Hepatocyte (in vitro differentiated cells): ENCODE measurements around the gene NOS1AP. TPM values are rescaled to one million over a fixed set of nuclear protein-coding genes. Genes with fewer than 3 reads are reported as not detected.
A peak's percentile ranks its signal among the peaks of the same experiment; 100 is the strongest.

ENCODE experiments used
- DNase-seq: peaks from one replicate; pipeline ENCODE4 v3.0.0-alpha.2; 2016; ENCODE audit warnings: low spot score
- H2AFZ ChIP-seq: fragments of 200-600 bp; sonication (generic); 2 replicates; pipeline ENCODE4 v1.6.0; 2016; ENCODE audit warnings: antibody characterized with exemption, mild to moderate bottlenecking
- H3K27ac ChIP-seq: fragments of 200-600 bp; sonication (generic); 2 replicates; pipeline ENCODE4 v1.5.1; 2016; ENCODE audit warnings: mild to moderate bottlenecking
- H3K27me3 ChIP-seq: fragments of 200-600 bp; sonication (generic); 2 replicates; pipeline ENCODE4 v1.6.1; 2016
- H3K36me3 ChIP-seq: fragments of 200-600 bp; sonication (generic); replicated peaks from 2 replicates; pipeline ENCODE4 v1.5.1; 2016; ENCODE audit warnings: low read depth; ENCODE audit not compliant: insufficient read depth
- H3K4me1 ChIP-seq: fragments of 200-600 bp; sonication (generic); 2 replicates; pipeline ENCODE4 v1.5.1; 2016; ENCODE audit warnings: mild to moderate bottlenecking, moderate library complexity; ENCODE audit not compliant: insufficient read depth
- H3K4me2 ChIP-seq: fragments of 200-600 bp; sonication (generic); 2 replicates; pipeline ENCODE4 v1.6.0; 2016
- H3K4me3 ChIP-seq: fragments of 200-600 bp; sonication (generic); 2 replicates; pipeline ENCODE4 v1.5.1; 2016; ENCODE audit warnings: mild to moderate bottlenecking
- H3K79me2 ChIP-seq: fragments of 200-600 bp; sonication (generic); 2 replicates; pipeline ENCODE4 v1.6.0; 2017; ENCODE audit warnings: mild to moderate bottlenecking
- H3K9me2 ChIP-seq: fragments of 200-600 bp; sonication (generic); replicated peaks from 2 replicates; pipeline ENCODE4 v1.6.0; 2017; ENCODE audit warnings: mild to moderate bottlenecking; ENCODE audit not compliant: insufficient read depth
- H3K9me3 ChIP-seq: fragments of 200-600 bp; sonication (generic); 2 replicates; pipeline ENCODE4 v1.5.1; 2016; ENCODE audit warnings: low read depth, mild to moderate bottlenecking
- H4K20me1 ChIP-seq: fragments of 200-600 bp; sonication (generic); 2 replicates; pipeline ENCODE4 v1.6.0; 2016; ENCODE audit warnings: mild to moderate bottlenecking; ENCODE audit not compliant: insufficient read depth, poor library complexity, severe bottlenecking
- CTCF ChIP-seq: fragments of 200-600 bp; sonication (generic); IDR thresholded peaks from 2 replicates; pipeline ENCODE4 v1.5.1; 2016; ENCODE audit warnings: antibody characterized with exemption, mild to moderate bottlenecking; ENCODE audit not compliant: poor library complexity
- EZH2 ChIP-seq: fragments of 200-600 bp; sonication (generic); IDR thresholded peaks from 2 replicates; pipeline ENCODE4 v1.6.1; 2016; ENCODE audit warnings: antibody characterized with exemption, mild to moderate bottlenecking, borderline replicate concordance
- EZH2phosphoT487 ChIP-seq: fragments of 200-600 bp; sonication (generic); IDR thresholded peaks from one replicate; pipeline ENCODE4 v1.6.1; 2018; ENCODE audit warnings: antibody characterized with exemption, mild to moderate bottlenecking, low read depth, moderate library complexity; ENCODE audit not compliant: unreplicated experiment, severe bottlenecking
- WGBS: methylation state at CpG from one replicate; pipeline ENCODE4 v1.1.6; 2016; ENCODE audit warnings: low lambda C conversion rate; ENCODE audit errors: missing lambda C conversion rate; 5-methylcytosine and 5-hydroxymethylcytosine counted together
- polyA plus RNA-seq: library from polyadenylated mRNA; unstranded; fragments of >200 nt; fragmentation: Nextera tagmentation; extraction: Ambion mirVana; gene quantifications from 2 replicates; pipeline ENCODE4 v1.2.1, GENCODE V29; 2016
- total RNA-seq: library from RNA; depleted of rRNA; stranded (reverse); fragments of >200 nt; gene quantifications from 2 replicates; pipeline ENCODE4 v1.2.3, GENCODE V29; 2014

Gene NOS1AP
- total RNA-seq, result 0.97 and 1.1 TPM in 2 replicates
- polyA plus RNA-seq, result 4.4 and 9.3 TPM in 2 replicates

DNA sequence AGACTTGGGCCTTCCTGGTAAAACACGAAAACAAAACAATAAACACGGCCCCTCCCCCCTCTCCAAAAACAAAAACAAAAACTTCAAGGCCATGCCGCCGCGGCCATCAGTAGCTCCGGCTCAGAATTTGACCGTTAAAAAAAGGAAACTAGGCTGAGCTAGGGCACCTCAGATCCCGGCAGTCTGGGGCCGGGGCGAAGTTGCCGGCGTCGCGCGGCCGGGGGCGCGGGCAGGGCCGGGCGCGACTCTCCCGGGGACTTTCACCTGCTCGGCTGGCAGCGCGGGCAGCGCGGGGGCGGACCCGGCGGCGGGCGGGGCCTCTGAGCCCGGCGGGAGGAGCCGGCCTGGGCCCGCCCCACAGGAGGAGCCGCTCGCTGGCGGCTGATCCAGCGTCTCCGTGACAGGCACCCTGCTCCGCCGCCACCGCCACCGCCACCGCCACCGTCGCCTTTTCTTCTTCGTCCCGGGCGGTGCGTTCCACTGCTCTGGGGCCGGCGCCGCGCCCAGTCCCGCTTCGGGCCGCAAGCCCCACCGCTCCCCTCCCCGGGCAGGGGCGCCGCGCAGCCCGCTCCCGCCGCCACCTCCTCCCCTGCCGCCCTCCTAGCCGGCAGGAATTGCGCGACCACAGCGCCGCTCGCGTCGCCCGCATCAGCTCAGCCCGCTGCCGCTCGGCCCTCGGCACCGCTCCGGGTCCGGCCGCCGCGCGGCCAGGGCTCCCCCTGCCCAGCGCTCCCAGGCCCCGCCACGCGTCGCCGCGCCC is at the start of gene NOS1AP:
Gene NOS1AP (plus strand): TSS at position 358 of the 760 bp plus-strand sequence. CDS start 487 bp downstream, outside the sequence.
- H3K4me1 ChIP-seq, result peaks cover 12% of the 10 kb centered on the region
- TF ChIP-seq EZH2phosphoT487 (no peak), CTCF (no peak), EZH2 (no peak)
- 1% methylated on average over 35 of the region's 95 CpGs for WGBS
- no peaks in the 10 kb centered on the region for H3K36me3 ChIP-seq
- peaks cover 36% of the 10 kb centered on the region for H3K79me2 ChIP-seq
- peak within 1 kb of the TSS; percentile 98 for H3K4me2 ChIP-seq
- DNase-seq, result peak; percentile 93
- H4K20me1 ChIP-seq, result no peaks in the 10 kb centered on the region
- no peaks in the 10 kb centered on the region for H3K9me2 ChIP-seq
- H3K9me3 ChIP-seq, result no peaks in the 10 kb centered on the region
- H3K27me3 ChIP-seq, result no peaks in the 10 kb centered on the region
- peak within 1 kb of the TSS; percentile 83 for H3K27ac ChIP-seq
- H3K4me3 ChIP-seq, result peak within 1 kb of the TSS; percentile 95
- peak within 1 kb of the TSS; percentile 57 for H2AFZ ChIP-seq

DNA sequence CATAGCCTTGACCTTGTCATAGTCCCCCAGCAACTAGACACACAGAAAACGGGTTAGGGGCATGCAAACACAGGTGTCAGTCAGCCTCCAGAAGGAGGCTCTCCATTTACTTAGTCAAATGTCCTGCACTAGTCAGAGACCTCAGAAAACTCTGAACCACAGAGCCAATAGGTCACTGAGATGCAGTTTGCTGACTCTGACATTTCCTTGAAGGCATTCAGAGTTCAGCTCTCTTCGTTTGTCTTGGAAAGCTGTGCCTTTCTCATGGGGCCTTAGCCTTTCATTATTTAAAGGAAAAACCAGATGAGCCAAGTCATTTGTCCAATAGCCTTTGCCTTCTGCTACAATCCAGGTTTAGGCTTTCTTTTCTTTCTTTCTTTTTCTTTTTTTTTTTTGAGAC is 49.3 kb upstream of the NOS1AP start:
- Histone ChIP-seq H2AFZ (no peak overlapping the region), H3K9me2 (no peaks in the 10 kb centered on the region), H3K4me2 (no peak overlapping the region), H3K4me1 (peaks cover 4% of the 10 kb centered on the region), H3K79me2 (no peaks in the 10 kb centered on the region), H3K9me3 (no peaks in the 10 kb centered on the region), H3K27ac (no peak overlapping the region), H3K4me3 (no peak overlapping the region), H3K36me3 (no peaks in the 10 kb centered on the region), H3K27me3 (peaks cover 14% of the 10 kb centered on the region), H4K20me1 (no peaks in the 10 kb centered on the region)
- DNase-seq, result no peak
- WGBS, result 52% methylated on average over 2 of the region's 2 CpGs
- TF ChIP-seq EZH2phosphoT487 (no peak), EZH2 (no peak), CTCF (no peak)

DNA sequence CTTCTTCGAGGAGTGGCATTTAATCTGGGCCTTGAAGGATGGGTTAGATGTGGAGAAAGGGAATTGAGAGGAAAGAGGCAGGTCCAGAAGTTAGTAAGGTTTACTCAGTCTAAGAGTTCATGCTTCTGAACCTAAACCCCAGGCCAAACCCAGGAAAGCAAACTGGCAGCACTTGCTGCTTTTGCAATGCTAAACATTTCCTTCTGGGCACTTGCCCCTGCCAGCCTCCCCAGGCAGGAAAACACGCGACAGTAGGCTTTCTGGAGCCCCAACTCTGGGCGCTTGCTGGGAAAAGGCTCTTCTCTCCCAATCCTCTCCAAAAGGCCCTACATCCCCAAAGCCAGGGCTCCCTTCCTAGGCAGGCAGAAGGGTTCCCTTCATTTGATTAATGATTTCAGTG is 48.4 kb upstream of the NOS1AP start:
- Histone ChIP-seq H3K79me2 (no peaks in the 10 kb centered on the region), H3K9me2 (no peaks in the 10 kb centered on the region), H4K20me1 (no peaks in the 10 kb centered on the region), H3K4me3 (no peak overlapping the region), H3K27me3 (peaks cover 14% of the 10 kb centered on the region), H2AFZ (no peak overlapping the region), H3K27ac (no peak overlapping the region), H3K4me1 (peaks cover 4% of the 10 kb centered on the region), H3K4me2 (no peak overlapping the region), H3K36me3 (no peaks in the 10 kb centered on the region), H3K9me3 (no peaks in the 10 kb centered on the region)
- no peak for TF ChIP-seq EZH2
- TF ChIP-seq EZH2phosphoT487, result no peak
- 84% methylated on average over 4 of the region's 4 CpGs for WGBS
- DNase-seq, result no peak

DNA sequence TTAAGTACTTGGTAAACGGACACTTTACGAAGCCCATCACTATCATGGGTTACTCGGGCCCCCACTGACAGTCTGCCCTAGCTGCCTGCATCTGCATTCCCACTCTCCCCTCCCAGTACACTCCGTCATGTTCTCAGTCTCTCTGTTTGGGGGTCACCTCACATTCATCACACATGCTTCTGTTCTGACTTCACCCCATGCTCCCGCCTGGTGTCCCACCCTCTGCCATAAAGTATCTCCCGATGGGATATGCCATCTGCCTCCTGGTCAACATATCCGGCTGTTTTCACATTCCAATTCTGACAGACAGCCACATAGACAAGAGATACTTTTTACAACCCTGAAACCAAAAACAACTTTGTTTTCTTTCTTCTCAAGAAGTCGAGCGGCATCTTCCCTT is 46.9 kb upstream of the NOS1AP start:
- no peak for DNase-seq
- no peaks in the 10 kb centered on the region for H3K9me3 ChIP-seq
- TF ChIP-seq EZH2, result no peak
- no peak for TF ChIP-seq EZH2phosphoT487
- TF ChIP-seq CTCF, result no peak
- peaks cover 19% of the 10 kb centered on the region for H3K27me3 ChIP-seq
- WGBS, result 80% methylated on average over 9 of the region's 9 CpGs
- H3K36me3 ChIP-seq, result no peaks in the 10 kb centered on the region
- no peak overlapping the region for H3K27ac ChIP-seq
- no peaks in the 10 kb centered on the region for H4K20me1 ChIP-seq
- H3K9me2 ChIP-seq, result no peaks in the 10 kb centered on the region
- no peak overlapping the region for H2AFZ ChIP-seq
- no peak overlapping the region for H3K4me3 ChIP-seq
- H3K79me2 ChIP-seq, result no peaks in the 10 kb centered on the region
- H3K4me1 ChIP-seq, result peaks cover 4% of the 10 kb centered on the region
- H3K4me2 ChIP-seq, result peak overlapping the region; percentile 97
